GM20000 (cell line): ENCODE measurements around the gene ARNT2.

Experiments used
- DNase-seq: peaks from one replicate; pipeline ENCODE4 v3.0.0; 2012; ENCODE audit warnings: low spot score
- TF ChIP-seq, protein P1 (sequence below): IDR thresholded peaks from 2 replicates; pipeline ENCODE4 v1.5.1; 2012; ENCODE audit warnings: mild to moderate bottlenecking, control low read depth; ENCODE audit errors: extremely low read depth, missing control alignments

The ARNT2 gene

DNA sequence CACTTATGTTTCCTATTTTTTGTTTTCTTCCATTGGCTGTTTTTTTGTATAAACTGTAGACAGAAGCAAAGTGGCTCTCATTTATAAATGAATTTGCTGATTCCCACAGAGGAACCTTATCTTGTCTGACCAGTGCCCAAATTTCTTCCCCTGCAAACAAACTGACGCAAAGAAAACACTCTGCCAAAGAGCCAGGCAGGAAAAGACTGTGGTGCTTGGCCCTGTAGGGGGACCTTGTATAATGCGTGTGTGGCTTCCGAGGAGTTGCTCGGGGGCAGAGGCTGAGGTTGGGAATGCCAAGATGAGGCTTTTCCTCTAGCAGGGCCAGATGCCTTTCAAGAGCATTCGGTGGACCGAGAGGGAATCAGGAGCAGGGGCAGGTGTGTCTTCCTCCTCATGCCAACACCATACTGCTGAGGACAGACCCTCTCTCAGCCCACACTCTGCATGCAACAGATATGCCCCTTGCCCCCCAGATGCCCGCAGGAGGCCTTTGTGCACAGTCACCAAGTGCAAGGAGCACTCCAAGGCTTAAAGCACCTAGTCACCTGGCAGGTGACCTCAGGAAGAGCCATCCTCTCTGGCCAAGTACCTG is 186.7 kb downstream of the ARNT2 start:
- DNase-seq: no peak
- TF ChIP-seq, protein P1, sequence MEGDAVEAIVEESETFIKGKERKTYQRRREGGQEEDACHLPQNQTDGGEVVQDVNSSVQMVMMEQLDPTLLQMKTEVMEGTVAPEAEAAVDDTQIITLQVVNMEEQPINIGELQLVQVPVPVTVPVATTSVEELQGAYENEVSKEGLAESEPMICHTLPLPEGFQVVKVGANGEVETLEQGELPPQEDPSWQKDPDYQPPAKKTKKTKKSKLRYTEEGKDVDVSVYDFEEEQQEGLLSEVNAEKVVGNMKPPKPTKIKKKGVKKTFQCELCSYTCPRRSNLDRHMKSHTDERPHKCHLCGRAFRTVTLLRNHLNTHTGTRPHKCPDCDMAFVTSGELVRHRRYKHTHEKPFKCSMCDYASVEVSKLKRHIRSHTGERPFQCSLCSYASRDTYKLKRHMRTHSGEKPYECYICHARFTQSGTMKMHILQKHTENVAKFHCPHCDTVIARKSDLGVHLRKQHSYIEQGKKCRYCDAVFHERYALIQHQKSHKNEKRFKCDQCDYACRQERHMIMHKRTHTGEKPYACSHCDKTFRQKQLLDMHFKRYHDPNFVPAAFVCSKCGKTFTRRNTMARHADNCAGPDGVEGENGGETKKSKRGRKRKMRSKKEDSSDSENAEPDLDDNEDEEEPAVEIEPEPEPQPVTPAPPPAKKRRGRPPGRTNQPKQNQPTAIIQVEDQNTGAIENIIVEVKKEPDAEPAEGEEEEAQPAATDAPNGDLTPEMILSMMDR: no peak

DNA sequence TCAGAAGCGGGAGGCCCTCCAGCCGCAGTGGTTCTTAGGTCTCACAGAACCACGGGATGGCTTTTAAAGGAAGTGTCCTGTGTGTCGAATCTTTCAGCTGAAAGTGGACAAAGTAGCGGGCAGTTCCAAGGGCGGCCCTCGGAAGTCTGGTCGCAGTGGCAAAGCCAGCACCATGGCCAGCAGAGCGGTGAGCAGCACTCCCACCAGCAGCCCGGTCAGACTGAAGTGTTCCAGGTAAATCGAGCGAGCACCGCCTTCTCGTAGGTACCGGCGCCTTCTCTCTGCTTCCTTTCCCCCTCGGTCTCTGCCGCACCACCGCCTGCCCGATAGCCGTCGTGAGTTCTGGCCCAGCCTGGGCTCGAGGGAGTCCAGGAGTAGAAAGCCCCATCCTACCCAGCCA is 187.3 kb downstream of the ARNT2 start:
- TF ChIP-seq, protein P1: no peak

DNA sequence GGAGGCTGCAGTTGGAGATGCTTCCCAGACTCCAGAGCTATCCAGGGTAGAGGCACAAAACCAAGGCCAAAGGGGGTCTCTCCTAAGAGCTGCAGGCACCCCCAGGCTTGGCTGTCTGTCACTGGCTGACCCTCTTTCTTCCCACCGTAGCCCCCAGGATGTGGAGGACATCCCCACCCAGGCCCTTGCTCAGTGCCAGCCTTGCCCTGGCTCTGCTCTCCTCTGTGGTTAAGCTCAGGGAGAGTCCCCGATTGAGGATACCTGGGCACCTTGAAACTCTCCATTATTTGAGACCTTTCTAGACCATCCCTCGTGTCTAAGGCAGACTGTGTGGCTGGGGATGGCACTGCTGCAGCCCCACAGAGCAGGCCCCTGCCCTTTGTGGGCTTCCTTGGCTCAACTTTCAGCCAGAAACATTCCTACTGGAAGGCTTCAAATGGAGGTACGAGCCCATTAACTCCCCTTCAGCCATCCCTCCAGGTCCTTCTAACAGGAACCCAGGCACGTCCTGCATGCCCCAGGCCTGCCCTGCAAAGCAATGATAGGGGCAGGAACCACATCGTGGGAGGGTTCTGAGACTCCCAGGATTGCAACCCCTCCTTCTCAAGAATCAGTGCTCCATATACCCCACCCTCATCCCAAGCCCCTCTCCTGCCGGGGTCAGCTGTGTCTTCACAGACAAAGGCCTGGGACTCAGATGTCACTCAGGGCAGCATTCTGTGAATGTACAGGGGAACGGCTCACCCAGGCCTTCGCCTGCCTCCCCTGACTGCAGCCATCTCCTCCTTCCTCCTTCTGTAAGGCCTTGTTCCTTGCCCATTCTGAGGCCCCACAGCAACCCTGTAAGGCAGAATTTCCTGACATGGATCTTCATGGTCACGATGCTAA is 188.0 kb downstream of the ARNT2 start:
- TF ChIP-seq, protein P1: no peak
- no peak for DNase-seq

More for the DNA sequence above, 187.3 kb downstream of the ARNT2 start:
- no peak for DNase-seq

DNA sequence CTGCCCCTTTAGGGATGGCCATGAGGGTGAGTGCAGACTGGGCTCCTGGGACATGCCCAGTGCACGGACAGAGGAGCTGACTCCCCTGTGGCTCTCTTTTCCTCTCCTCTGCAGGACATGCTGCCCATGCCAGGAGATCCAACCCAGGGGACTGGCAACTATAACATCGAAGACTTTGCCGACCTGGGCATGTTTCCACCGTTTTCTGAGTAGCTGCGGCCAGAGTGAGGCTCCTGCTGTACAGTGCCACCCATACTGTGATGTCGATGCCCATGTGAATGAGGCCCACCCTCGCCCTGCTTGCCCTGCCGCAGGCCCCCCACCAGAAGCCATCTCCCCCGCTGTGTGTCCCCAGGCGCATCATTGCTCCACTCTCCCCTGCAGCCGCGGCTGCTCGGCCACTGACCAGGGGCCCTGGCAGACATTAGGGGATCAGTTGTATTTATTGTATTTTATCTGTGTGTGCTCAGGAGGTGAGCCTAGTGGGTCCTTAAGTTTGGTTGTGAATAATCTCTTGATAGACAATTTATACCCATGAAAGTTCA is 189.4 kb downstream of the ARNT2 start:
- no peak for DNase-seq
- TF ChIP-seq, protein P1: no peak

DNA sequence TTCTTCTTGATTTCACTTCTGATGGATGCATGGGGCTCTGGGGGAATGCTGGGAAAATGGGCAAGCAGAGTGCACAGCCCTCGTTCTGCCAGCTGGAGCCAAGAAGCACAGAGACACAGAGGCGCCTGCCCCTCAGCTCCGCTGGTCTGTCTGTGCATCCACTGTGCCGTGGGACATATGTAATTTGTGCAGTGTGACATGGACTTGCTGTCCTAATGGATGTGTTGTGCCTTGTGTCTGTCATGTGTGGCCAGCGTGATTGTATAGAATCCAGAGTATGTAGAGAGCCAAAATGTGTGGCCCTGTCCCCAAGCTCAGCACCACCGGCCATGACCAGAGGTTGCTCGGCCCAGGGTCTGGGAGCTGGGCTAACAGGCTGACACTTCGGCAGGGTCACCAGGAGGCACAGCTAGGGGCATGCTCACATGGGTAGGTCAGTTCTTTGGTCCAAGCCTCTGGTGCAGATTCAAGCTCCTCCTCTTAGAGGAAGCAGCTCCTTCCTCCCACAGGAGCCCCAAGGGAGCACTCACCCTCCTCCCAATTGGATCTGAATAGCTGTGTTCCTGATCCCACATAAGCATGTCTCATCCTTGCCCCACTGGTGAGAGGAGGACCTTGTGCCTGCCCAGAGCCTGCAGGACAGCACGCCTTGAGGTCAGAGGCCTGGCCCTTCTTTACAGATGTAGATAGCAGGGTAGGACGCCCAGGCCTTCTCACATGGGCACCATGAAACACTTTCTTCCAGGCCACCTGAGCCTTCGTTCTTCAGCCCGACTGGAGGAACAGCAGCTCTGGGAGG is 190.1 kb downstream of the ARNT2 start:
- no peak for DNase-seq
- TF ChIP-seq, protein P1: no peak

DNA sequence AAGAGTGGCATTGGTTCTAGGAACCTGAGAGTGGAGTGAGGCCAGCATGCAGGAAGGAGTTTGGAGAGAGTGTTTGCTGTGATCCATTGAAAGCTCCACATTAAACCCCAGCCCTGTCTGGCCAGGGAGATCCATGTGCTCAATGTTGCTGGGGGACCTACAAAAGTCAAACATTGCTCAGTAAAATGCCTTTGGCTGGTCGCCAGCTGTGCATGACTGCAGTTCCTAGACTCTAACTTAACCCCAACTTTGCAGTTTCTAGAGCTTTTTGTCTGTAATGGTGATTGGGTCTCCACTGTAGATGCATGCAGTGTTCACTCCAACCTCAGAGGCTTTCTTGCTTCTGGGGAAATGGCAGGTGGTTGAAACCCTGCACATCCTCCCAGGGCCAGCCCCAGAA is 191.2 kb downstream of the ARNT2 start:
- DNase-seq: no peak
- TF ChIP-seq, protein P1: no peak

DNA sequence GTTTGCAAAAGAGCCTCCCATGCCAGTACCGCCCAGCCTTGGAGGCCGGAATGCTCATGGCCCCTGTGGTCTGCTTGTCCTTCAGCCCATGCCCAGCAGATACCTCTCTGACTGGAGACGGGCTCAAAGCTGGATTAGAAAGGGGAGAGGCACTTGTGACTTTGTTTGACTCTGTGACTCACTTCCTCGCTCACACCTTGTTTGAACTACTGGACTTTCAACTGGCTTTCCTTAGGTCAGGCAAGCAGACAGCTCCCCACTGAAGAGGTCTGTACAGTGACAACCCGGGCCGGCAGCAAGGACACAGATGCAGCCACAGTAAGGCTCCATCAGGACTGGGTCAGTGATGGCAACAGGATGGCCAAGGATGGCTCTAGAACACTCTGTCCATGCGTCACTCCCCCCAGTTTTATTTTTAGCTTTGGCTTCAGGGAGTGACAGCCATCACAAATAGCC is 192.4 kb downstream of the ARNT2 start:
- no peak for DNase-seq
- TF ChIP-seq, protein P1: no peak
